VCaP (cell line): ENCODE results near the gene TENM3.

Experiments used
- H3K27ac ChIP-seq: fragments of 450-650 bp; 2 replicates; pipeline ENCODE4 v1.5.1; 2017
- TF ChIP-seq, protein P1 (sequence below): fragments of 450-650 bp; conservative IDR thresholded peaks from 2 replicates; pipeline ENCODE4 v1.5.1; 2017; ENCODE audit warnings: mild to moderate bottlenecking, moderate library complexity

TENM3 gene

GRCh38 chr4:182679533-182679932 is 436.3 kb downstream of the TENM3 start:
- H3K27ac ChIP-seq: no peak overlapping the region
- TF ChIP-seq, protein P1, sequence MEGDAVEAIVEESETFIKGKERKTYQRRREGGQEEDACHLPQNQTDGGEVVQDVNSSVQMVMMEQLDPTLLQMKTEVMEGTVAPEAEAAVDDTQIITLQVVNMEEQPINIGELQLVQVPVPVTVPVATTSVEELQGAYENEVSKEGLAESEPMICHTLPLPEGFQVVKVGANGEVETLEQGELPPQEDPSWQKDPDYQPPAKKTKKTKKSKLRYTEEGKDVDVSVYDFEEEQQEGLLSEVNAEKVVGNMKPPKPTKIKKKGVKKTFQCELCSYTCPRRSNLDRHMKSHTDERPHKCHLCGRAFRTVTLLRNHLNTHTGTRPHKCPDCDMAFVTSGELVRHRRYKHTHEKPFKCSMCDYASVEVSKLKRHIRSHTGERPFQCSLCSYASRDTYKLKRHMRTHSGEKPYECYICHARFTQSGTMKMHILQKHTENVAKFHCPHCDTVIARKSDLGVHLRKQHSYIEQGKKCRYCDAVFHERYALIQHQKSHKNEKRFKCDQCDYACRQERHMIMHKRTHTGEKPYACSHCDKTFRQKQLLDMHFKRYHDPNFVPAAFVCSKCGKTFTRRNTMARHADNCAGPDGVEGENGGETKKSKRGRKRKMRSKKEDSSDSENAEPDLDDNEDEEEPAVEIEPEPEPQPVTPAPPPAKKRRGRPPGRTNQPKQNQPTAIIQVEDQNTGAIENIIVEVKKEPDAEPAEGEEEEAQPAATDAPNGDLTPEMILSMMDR: no peak

DNA sequence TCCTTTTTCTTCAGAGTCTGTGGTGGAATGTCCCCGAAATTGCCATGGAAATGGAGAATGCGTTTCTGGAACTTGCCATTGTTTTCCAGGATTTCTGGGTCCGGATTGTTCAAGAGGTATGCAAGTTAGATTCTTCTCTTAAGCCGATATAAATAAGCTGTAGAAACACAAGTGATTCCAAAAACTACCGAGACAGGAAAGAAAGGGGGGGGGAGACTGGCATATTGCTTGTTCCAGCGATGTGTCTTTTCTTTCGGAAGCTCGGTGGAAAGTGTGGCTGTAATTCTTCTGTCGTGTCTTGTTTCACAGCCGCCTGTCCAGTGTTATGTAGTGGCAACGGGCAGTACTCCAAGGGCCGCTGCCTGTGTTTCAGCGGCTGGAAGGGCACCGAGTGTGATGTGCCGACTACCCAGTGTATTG is 437.0 kb downstream of the TENM3 start:
- TF ChIP-seq, protein P1: no peak
- H3K27ac ChIP-seq: no peak overlapping the region

GRCh38 chr4:182683661-182684060 is 440.5 kb downstream of the TENM3 start:
- H3K27ac ChIP-seq: no peak overlapping the region
- TF ChIP-seq, protein P1: no peak

- H3K27ac ChIP-seq: no peak overlapping the region
- TF ChIP-seq, protein P1: no peak
These were observed 441.6 kb downstream of the TENM3 start for GRCh38 chr4:182684796-182685195.

- TF ChIP-seq, protein P1: no peak
- no peak overlapping the region for H3K27ac ChIP-seq
These were observed 444.9 kb downstream of the TENM3 start for GRCh38 chr4:182688081-182688480.

GRCh38 chr4:182694551-182694950 is 451.3 kb downstream of the TENM3 start:
- TF ChIP-seq, protein P1: no peak
- no peak overlapping the region for H3K27ac ChIP-seq

DNA sequence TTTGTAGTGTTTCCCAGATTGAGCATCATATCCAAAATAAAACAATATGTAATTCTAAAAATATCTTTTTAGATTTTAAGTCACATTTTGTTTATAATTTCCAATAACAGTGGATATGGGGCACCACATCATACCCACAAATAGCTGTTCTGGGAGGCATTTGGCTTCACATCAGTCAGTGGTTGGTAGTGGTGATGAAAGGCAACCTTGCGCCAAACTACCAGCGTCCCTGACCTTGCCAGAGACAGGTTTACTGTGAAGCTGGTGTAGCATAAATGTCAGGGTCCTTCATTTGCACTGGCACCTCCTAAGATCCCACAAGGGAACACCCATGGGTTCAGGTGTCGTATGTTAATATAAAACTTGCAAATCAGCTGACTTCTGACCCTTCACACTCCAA is 451.8 kb downstream of the TENM3 start:
- no peak overlapping the region for H3K27ac ChIP-seq
- TF ChIP-seq, protein P1: no peak

DNA sequence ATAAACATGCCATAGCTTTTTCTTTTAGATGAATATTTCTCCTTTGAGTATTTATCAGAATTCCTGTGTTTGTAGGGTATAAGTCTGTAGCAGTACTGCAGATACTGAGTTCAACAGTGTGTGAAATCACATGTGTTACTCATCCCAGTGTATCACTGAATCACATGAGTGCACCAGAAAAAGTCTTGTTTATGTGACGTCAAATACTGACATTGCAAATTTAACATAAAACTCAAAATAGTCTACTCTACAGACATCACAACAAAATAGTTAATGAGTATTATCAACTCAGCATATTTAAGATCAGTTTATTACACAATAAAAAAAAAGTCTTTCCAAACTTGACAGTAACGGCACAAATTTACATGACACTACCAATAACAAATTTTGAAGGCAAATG is 452.6 kb downstream of the TENM3 start:
- H3K27ac ChIP-seq: no peak overlapping the region
- TF ChIP-seq, protein P1: no peak
